HepG2 (cell line): ENCODE measurements around the gene CENPE. TPM values are rescaled to one million over a fixed set of nuclear protein-coding genes. Genes with fewer than 3 reads are reported as not detected.

ENCODE experiments used
- ATAC-seq: fragments of 200-7000 bp; cut with Tn5 transposase; 3 replicates; pipeline ENCODE4 v1.9.1; 2020; ENCODE audit warnings: mild to moderate bottlenecking, moderate library complexity
- BruUV-seq: library from RNA; stranded (reverse); fragments of 400-500 nt; replicated peaks from 2 replicates; lab custom pipeline; 2021; lab: Mats Ljungman, UMichigan
- CTCF ChIA-PET: fragments of 300-600 bp; formaldehyde crosslinking; extraction: SDS; loops from one replicate; lab custom pipeline; 2021; ENCODE audit warnings: low total read pairs, inconsistent platforms, low intra/inter-chr PET ratio; lab: Yijun Ruan, JAX
- POLR2A ChIA-PET: fragments of 350-600 bp; sonication (Branson Sonifier 250); formaldehyde crosslinking; loops from one replicate; lab custom pipeline; 2020; ENCODE audit warnings: antibody characterized with exemption, inconsistent platforms; lab: Yijun Ruan, JAX
- DNase-seq: peaks from one replicate; pipeline ENCODE4 v3.0.0-alpha.2; 2015; ENCODE audit warnings: low spot score
- FAIRE-seq: peaks from 3 replicates; lab custom pipeline; 2011; peaks lifted over from hg19 to GRCh38; lab: Jason Lieb, UNC
- H2AFZ ChIP-seq: one replicate; pipeline ENCODE4 v1.6.1; 2011; ENCODE audit warnings: low read length, inconsistent platforms
- H3K27ac ChIP-seq: fragments of 300-600 bp; 3 replicates; pipeline ENCODE4 v1.8.0; 2011; ENCODE audit warnings: mixed run types, mild to moderate bottlenecking, mixed read lengths, low read length, inconsistent platforms; ENCODE audit not compliant: insufficient read depth; ENCODE audit errors: extremely low read length
- H3K27me3 ChIP-seq, 2 experiments: fragments of 200-600 bp in 1 of 2; 2 replicates in 1 of 2; 3 replicates in 1 of 2; pipeline versions ENCODE4 v1.6.0 to v1.8.0; 2011; ENCODE audit warnings: low read length in 2 of 2, mild to moderate bottlenecking in 2 of 2, moderate library complexity in 2 of 2, inconsistent platforms in 1 of 2; ENCODE audit not compliant: insufficient read depth in 2 of 2, control insufficient read depth in 1 of 2
- H3K36me3 ChIP-seq, 2 experiments: fragments of 200-600 bp in 1 of 2; replicated peaks in 1 of 2; 2 replicates in 1 of 2; 3 replicates in 1 of 2; pipeline versions ENCODE4 v1.5.1 to v1.8.0; 2011; ENCODE audit warnings: low read length in 2 of 2, inconsistent platforms in 1 of 2; ENCODE audit not compliant: insufficient read depth in 2 of 2, control insufficient read depth in 1 of 2
- H3K4me1 ChIP-seq: 2 replicates; pipeline ENCODE4 v1.5.1; 2012; ENCODE audit warnings: low read length, inconsistent platforms; ENCODE audit not compliant: insufficient read depth
- H3K4me2 ChIP-seq: 2 replicates; pipeline ENCODE4 v1.6.0; 2011; ENCODE audit warnings: low read depth, low read length, inconsistent platforms
- H3K4me3 ChIP-seq, 3 experiments: fragments of 200-600 bp in 1 of 3; sonication (generic), shearing (Covaris generic) in 1 of 3; replicated peaks in 1 of 3; 2 replicates each; pipeline ENCODE4 v1.5.1; 2011 to 2016; ENCODE audit warnings: low read length in 3 of 3, inconsistent platforms in 2 of 3, low read depth in 2 of 3, mild to moderate bottlenecking in 2 of 3, control low read depth in 1 of 3, mixed read lengths in 1 of 3; ENCODE audit not compliant: insufficient read depth in 1 of 3
- H3K79me2 ChIP-seq: one replicate; pipeline ENCODE4 v1.6.1; 2011; ENCODE audit warnings: low read length, inconsistent platforms; ENCODE audit not compliant: insufficient read depth
- H3K9ac ChIP-seq: 2 replicates; pipeline ENCODE4 v1.6.0; 2011; ENCODE audit warnings: mild to moderate bottlenecking, low read depth, low read length, inconsistent platforms; ENCODE audit not compliant: insufficient read depth
- H3K9me3 ChIP-seq: 2 replicates; pipeline ENCODE4 v1.5.1; 2012; ENCODE audit warnings: mild to moderate bottlenecking, low read length
- H4K20me1 ChIP-seq: 2 replicates; pipeline ENCODE4 v1.6.0; 2011; ENCODE audit warnings: inconsistent platforms, mild to moderate bottlenecking, low read length, moderate library complexity; ENCODE audit not compliant: insufficient read depth
- ARID4A ChIP-seq: sonication (generic); formaldehyde crosslinking; IDR thresholded peaks from 2 replicates; pipeline ENCODE4 v1.5.0; 2020; ENCODE audit warnings: mild to moderate bottlenecking, missing genetic modification reagents, borderline replicate concordance
- ATF7-NPFF ChIP-seq: sonication (generic); formaldehyde crosslinking; IDR thresholded peaks from 2 replicates; pipeline ENCODE4 v1.8.1; 2023; ENCODE audit warnings: mild to moderate bottlenecking, low read depth, missing genetic modification reagents, moderate library complexity
- CBX5 ChIP-seq: sonication (generic); formaldehyde crosslinking; IDR thresholded peaks from 2 replicates; pipeline ENCODE4 v1.4.0; 2020; ENCODE audit warnings: missing genetic modification reagents, borderline replicate concordance
- IRF9 ChIP-seq: sonication (generic); formaldehyde crosslinking; IDR thresholded peaks from 2 replicates; pipeline ENCODE4 v1.8.0; 2022; ENCODE audit warnings: missing genetic modification reagents, mild to moderate bottlenecking, borderline replicate concordance
- KMT2A ChIP-seq: sonication (generic); formaldehyde crosslinking; IDR thresholded peaks from 2 replicates; pipeline ENCODE4 v1.4.0; 2020; ENCODE audit warnings: missing genetic modification reagents
- MED1 ChIP-seq: sonication (generic); formaldehyde crosslinking; IDR thresholded peaks from 2 replicates; pipeline ENCODE4 v1.4.0; 2020; ENCODE audit warnings: missing genetic modification reagents
- SOX5 ChIP-seq: IDR thresholded peaks from 2 replicates; pipeline ENCODE4 v1.6.1; 2016; ENCODE audit warnings: borderline replicate concordance
- TP53 ChIP-seq: sonication (generic); formaldehyde crosslinking; conservative IDR thresholded peaks from 2 replicates; pipeline ENCODE4 v1.4.0; 2020; ENCODE audit warnings: missing genetic modification reagents
- TSC22D2 ChIP-seq: sonication (generic); formaldehyde crosslinking; IDR thresholded peaks from 2 replicates; pipeline ENCODE4 v1.5.1; 2020; ENCODE audit warnings: missing genetic modification reagents, mild to moderate bottlenecking, borderline replicate concordance
- ZNF34 ChIP-seq: sonication (generic); formaldehyde crosslinking; IDR thresholded peaks from 2 replicates; pipeline ENCODE4 v1.4.0; 2020; ENCODE audit warnings: mild to moderate bottlenecking, missing genetic modification reagents, borderline replicate concordance
- ZNF687 ChIP-seq: sonication (generic); formaldehyde crosslinking; IDR thresholded peaks from 2 replicates; pipeline ENCODE4 v1.5.1; 2020; ENCODE audit warnings: mild to moderate bottlenecking, missing genetic modification reagents, moderate library complexity
- WGBS: methylation state at CpG from one replicate; pipeline ENCODE4 v1.1.6; 2017; ENCODE audit warnings: low lambda C conversion rate; 5-methylcytosine and 5-hydroxymethylcytosine counted together
- in situ Hi-C: cut with HindIII; loops from 2 replicates; pipeline ENCODE4 v1.10.0; 2017; ENCODE audit warnings: low pct_unique_long_range_greater_than_20kb; ENCODE audit not compliant: extremely low pct_ligation_motif_present
- intact Hi-C: fragments of 100-400 bp; cut with micrococcal nuclease; formaldehyde crosslinking; loops from one replicate; pipeline ENCODE4 v1.10.0; 2022; ENCODE audit not compliant: unreplicated experiment
- polyA plus RNA-seq, 8 experiments: library from polyadenylated mRNA; depleted of rRNA in 3 of 8; stranded (reverse) in 7 of 8; unstranded in 1 of 8; fragments of >200 nt; fragmentation: Illumina TruSeq in 4 of 8; extraction: Trizol in 4 of 8; gene quantifications; 2 replicates each; pipeline versions ENCODE4 v1.2.1 to v1.2.3, GENCODE V29; 2011 to 2016; ENCODE audit warnings: low read depth in 4 of 8, missing spikeins in 1 of 8, mixed read lengths in 1 of 8; ENCODE audit not compliant: insufficient read depth in 1 of 8
- total RNA-seq, 5 experiments: library from RNA; depleted of rRNA; stranded (reverse); fragments of >200 nt; fragmentation: Illumina TruSeq; extraction: Trizol; gene quantifications; 2 replicates each; pipeline ENCODE4 v1.2.3, GENCODE V29; 2016; ENCODE audit warnings: low read depth in 1 of 5

CENPE gene
- total and polyA plus RNA-seq, 2 of the 13 experiments (the other 11 are each of a cell fraction or from before 2014, with no cell fraction given): 2.1 to 19.8 TPM

- no peak overlapping the region for H3K9ac ChIP-seq
- H3K27me3 ChIP-seq: no peaks in the 10 kb centered on the region
- H3K9me3 ChIP-seq: no peaks in the 10 kb centered on the region
- ChIA-PET CTCF (no interaction called here), POLR2A (interaction anchor here (2.8 to 2.9 kb wide), 2 partner anchors 21 to 271 kb away, joined by 10 read pairs; partner anchors contain the start of genes SLC9B2 and UBE2D3)
- FAIRE-seq (no peak), DNase-seq (no peak), ATAC-seq (peak; percentile 46)
- H3K36me3 ChIP-seq: no peaks in the 10 kb centered on the region
- peak overlapping the region; percentile 35 to 70 (median 66); a peak in 5 of 6 replicates for H3K4me3 ChIP-seq
- no peaks in the 10 kb centered on the region for H4K20me1 ChIP-seq
- TF ChIP-seq ZNF34 (CRISPR knock-in tag) (no peak), ATF7-NPFF (CRISPR knock-in tag) (no peak), MED1 (CRISPR knock-in tag) (no peak), ZNF687 (peak; percentile 35; the same call in 1 of the 2 replicates), TSC22D2 (CRISPR knock-in tag) (no peak), ARID4A (CRISPR knock-in tag) (peak; percentile 30; the same call in 1 of the 2 replicates), CBX5 (CRISPR knock-in tag) (no peak), TP53 (CRISPR knock-in tag) (no peak), KMT2A (CRISPR knock-in tag) (no peak), SOX5 (CRISPR knock-in tag) (no peak), IRF9 (CRISPR knock-in tag) (no peak)
- no TSS peak for BruUV-seq
- no peaks in the 10 kb centered on the region for H3K79me2 ChIP-seq
- in situ Hi-C loops (loop anchor here (5.0 to 10.0 kb wide), 2 partner anchors 476 to 664 kb away; no protein-coding TSS in a partner anchor), intact Hi-C loops (loop anchor here (2.0 to 5.0 kb wide), 5 partner anchors 52 to 1976 kb away; no protein-coding TSS in a partner anchor)
- WGBS: 29% methylated on average over 4 of the region's 10 CpGs
- H2AFZ ChIP-seq: no peak overlapping the region
- no peak overlapping the region for H3K27ac ChIP-seq
- H3K4me2 ChIP-seq: peak overlapping the region; percentile 79
- peaks cover 50% of the 10 kb centered on the region for H3K4me1 ChIP-seq
These were observed 99.8 kb downstream of the CENPE start for GRCh38 chr4:103098341-103098740.
